Muscle of leg (tissue), 11 donors: Measurements from ENCODE around the gene SLC5A4. TPM values are rescaled to one million over a fixed set of nuclear protein-coding genes. Genes with fewer than 3 reads are reported as not detected.
"Not testable (repeated sequence)": the region's sequence is repeated elsewhere in the genome, so short reads cannot be mapped to it uniquely, and the experiment has no call there.

Source experiments
- DNase-seq: peaks from one replicate; pipeline ENCODE4 v3.0.0; 2013
- H3K27ac ChIP-seq: one replicate; pipeline ENCODE4 v1.5.1; 2013; ENCODE audit warnings: mild to moderate bottlenecking, low read length, control low read depth
- H3K27me3 ChIP-seq: one replicate; pipeline ENCODE4 v1.6.1; 2013; ENCODE audit warnings: low read length; ENCODE audit not compliant: control insufficient read depth, insufficient read depth
- H3K36me3 ChIP-seq: one replicate; pipeline ENCODE4 v1.6.1; 2013; ENCODE audit warnings: low read length; ENCODE audit not compliant: control insufficient read depth, insufficient read depth
- H3K4me1 ChIP-seq: one replicate; pipeline ENCODE4 v1.6.1; 2013; ENCODE audit warnings: low read length; ENCODE audit not compliant: control insufficient read depth, insufficient read depth
- H3K4me3 ChIP-seq: one replicate; pipeline ENCODE4 v1.5.1; 2013; ENCODE audit warnings: low read length, control low read depth
- H3K9me3 ChIP-seq: replicated peaks from 2 replicates; pipeline ENCODE4 v1.6.1; 2013; ENCODE audit warnings: low read depth, low read length; ENCODE audit not compliant: control insufficient read depth
- WGBS: methylation state at CpG from one replicate; pipeline ENCODE4 v1.1.5; 2013; ENCODE audit warnings: missing lambda C conversion rate; ENCODE audit not compliant: insufficient coverage; 5-methylcytosine and 5-hydroxymethylcytosine counted together
- polyA plus RNA-seq, 8 donors: library from polyadenylated mRNA; unstranded; fragments of 120-200 nt; gene quantifications; one replicate each; pipeline versions ENCODE4 v1.2.1 to v1.2.3, GENCODE V29; 2013; ENCODE audit warnings: inconsistent platforms in 1 of 8, low replicate concordance in 1 of 8; ENCODE audit not compliant: insufficient read length in 8 of 8, insufficient read depth in 1 of 8
- total RNA-seq: library from RNA; stranded (reverse); fragments of 120-200 nt; gene quantifications from one replicate; pipeline ENCODE4 v1.2.4, GENCODE V29; 2013

SLC5A4 gene
- total and polyA plus RNA-seq, 9 donors = 0.19 to 0.96 (median 0.49) TPM

DNA sequence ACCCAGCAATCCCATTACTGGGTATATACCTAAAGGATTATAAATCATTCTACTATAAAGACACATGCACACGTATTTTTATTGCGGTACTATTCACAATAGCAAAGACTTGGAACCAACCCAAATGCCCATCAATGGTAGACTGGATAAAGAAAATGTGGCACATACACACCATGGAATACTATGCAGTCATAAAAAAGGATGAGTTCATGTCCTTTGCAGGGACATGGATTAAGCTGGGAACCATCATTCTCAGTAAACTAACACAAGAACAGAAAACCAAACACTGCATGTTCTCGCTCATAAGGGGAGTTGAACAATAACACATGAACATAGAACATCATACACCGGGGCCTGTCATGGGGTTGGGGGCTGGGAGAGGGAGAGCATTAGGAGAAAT lies 8.5 kb upstream of the SLC5A4 start:
- WGBS = no CpG with 5 or more reads among the region's 4 CpGs
- not testable (repeated sequence) for H3K27me3 ChIP-seq, DNase-seq, H3K27ac ChIP-seq, H3K4me3 ChIP-seq, H3K36me3 ChIP-seq, H3K4me1 ChIP-seq, H3K9me3 ChIP-seq

GRCh38 chr22:32261306-32261705 lies 6.2 kb upstream of the SLC5A4 start:
- Histone ChIP-seq H3K36me3 (no peaks in the 10 kb centered on the region), H3K9me3 (no peaks in the 10 kb centered on the region), H3K27me3 (no peaks in the 10 kb centered on the region), H3K4me1 (no peaks in the 10 kb centered on the region), H3K4me3 (no peak overlapping the region), H3K27ac (no peak overlapping the region)
- WGBS = 60% methylated on average over 2 of the region's 4 CpGs
- DNase-seq = no peak

- Histone ChIP-seq H3K27ac (no peak overlapping the region), H3K27me3 (no peaks in the 10 kb centered on the region), H3K36me3 (no peaks in the 10 kb centered on the region), H3K4me1 (no peaks in the 10 kb centered on the region), H3K9me3 (no peaks in the 10 kb centered on the region), H3K4me3 (no peak overlapping the region)
- no CpG with 5 or more reads among the region's 2 CpGs for WGBS
- no peak for DNase-seq
These were observed 3.6 kb upstream of the SLC5A4 start for GRCh38 chr22:32258791-32259190.

DNA sequence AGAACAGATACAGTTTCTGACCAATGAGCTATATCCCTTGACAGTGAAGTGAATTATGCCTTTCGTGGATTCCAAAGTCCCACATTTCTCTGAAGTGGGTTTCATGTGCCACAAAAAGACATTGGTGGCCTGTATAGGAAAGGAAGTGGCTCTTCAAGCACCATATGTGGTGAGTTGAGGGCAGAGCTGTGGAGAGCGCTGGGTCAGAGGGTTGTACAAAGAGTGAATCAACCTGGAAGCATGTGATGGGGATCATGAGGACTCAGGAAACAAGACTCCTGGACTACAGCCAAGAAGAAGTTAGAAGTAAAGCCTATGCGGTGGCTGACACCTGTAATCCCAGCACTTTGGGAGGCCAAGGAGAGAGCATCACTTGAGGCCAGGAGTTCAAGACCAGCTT lies 579 bp upstream of the SLC5A4 start:
- DNase-seq = no peak
- WGBS = 85% methylated on average over 3 of the region's 3 CpGs
- Histone ChIP-seq H3K36me3 (no peaks in the 10 kb centered on the region), H3K27ac (no peak overlapping the region), H3K4me3 (no peak overlapping the region), H3K4me1 (no peaks in the 10 kb centered on the region), H3K9me3 (no peaks in the 10 kb centered on the region), H3K27me3 (no peaks in the 10 kb centered on the region)

- no peak for DNase-seq
- no CpG with 5 or more reads among the region's 1 CpG for WGBS
- no peak overlapping the region for H3K4me3 ChIP-seq
- H3K27me3 ChIP-seq = peaks cover 4% of the 10 kb centered on the region
- H3K4me1 ChIP-seq = no peaks in the 10 kb centered on the region
- no peaks in the 10 kb centered on the region for H3K9me3 ChIP-seq
- no peaks in the 10 kb centered on the region for H3K36me3 ChIP-seq
- H3K27ac ChIP-seq = no peak overlapping the region
These were observed 5.9 kb downstream of the SLC5A4 start for GRCh38 chr22:32249231-32249630.

- Histone ChIP-seq H3K4me3 (no peak overlapping the region), H3K4me1 (no peaks in the 10 kb centered on the region), H3K36me3 (no peaks in the 10 kb centered on the region), H3K27me3 (peaks cover 4% of the 10 kb centered on the region), H3K9me3 (no peaks in the 10 kb centered on the region), H3K27ac (no peak overlapping the region)
- DNase-seq = no peak
- WGBS = 50% methylated on average over 1 of the region's 1 CpG
These were observed 6.9 kb downstream of the SLC5A4 start for GRCh38 chr22:32248276-32248675.

DNA sequence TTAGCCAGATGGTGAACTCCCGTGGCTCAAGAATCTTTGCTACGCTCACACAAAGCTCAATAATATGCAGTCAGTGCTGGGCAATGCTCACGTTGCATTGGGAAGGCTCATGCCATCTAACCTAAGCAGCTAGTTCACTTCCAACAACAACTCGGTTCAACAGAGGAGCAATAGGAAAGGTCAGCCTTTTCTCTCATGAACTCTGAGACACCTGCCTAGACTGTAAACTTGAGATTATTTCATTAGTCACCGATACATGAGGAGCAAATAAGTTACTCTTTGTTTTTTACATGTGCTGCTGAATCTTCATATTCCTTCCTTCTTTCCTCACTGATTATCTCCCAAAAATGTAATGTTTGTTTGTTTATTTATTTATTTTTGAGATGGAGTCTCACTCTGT lies 9.0 kb downstream of the SLC5A4 start:
- Histone ChIP-seq H3K4me3 (no peak overlapping the region), H3K36me3 (no peaks in the 10 kb centered on the region), H3K9me3 (no peaks in the 10 kb centered on the region), H3K27me3 (peaks cover 4% of the 10 kb centered on the region), H3K27ac (no peak overlapping the region), H3K4me1 (no peaks in the 10 kb centered on the region)
- DNase-seq = no peak
- 51% methylated on average over 3 of the region's 5 CpGs for WGBS

DNA sequence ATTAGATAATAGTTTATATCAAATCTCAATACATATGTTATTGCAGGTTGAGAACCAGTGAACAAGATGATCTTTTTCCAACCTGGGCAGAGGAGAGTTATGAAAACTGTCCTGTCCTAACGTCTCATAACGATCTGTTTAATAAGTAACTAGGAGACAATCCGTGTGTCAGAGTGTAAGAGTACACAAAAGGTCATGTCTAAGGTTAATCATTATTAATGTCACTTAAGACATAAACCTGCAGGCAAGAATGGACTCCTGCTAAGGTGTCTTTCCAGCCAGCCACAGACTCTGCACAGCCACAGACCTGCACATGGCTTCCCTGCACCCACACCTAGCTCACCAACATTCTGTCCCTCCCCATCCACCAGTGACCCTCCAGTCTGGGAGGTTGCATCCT lies 10.1 kb downstream of the SLC5A4 start:
- no CpG with 5 or more reads among the region's 3 CpGs for WGBS
- Histone ChIP-seq H3K36me3 (no peaks in the 10 kb centered on the region), H3K27ac (no peak overlapping the region), H3K27me3 (peaks cover 2% of the 10 kb centered on the region), H3K4me1 (no peaks in the 10 kb centered on the region), H3K9me3 (no peaks in the 10 kb centered on the region), H3K4me3 (no peak overlapping the region)
- DNase-seq = no peak

GRCh38 chr22:32244547-32244946 lies 10.6 kb downstream of the SLC5A4 start:
- no peaks in the 10 kb centered on the region for H3K4me1 ChIP-seq
- no peaks in the 10 kb centered on the region for H3K36me3 ChIP-seq
- no peak overlapping the region for H3K27ac ChIP-seq
- no peaks in the 10 kb centered on the region for H3K9me3 ChIP-seq
- WGBS = 80% methylated on average over 1 of the region's 1 CpG
- peaks cover 2% of the 10 kb centered on the region for H3K27me3 ChIP-seq
- no peak for DNase-seq
- H3K4me3 ChIP-seq = no peak overlapping the region

DNA sequence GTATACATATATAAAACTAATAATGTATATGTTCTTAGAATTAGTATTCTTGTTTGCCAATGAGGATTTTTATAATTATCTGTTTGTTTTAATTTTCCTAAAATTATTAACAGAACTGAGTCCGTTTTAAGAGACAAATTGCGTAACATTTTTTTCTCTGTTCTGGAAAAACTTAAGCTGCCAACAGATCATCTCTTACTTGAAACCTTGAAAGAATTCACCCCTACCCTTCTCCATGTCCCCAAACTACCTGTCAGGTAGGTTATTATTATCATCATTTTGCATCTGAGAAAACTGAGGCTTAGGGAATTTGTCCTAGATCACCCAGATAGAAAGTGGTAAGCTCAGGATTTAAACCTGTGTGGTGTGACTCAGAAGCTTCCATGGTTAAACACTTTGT lies 14.7 kb downstream of the SLC5A4 start:
- H3K4me3 ChIP-seq = no peak overlapping the region
- DNase-seq = no peak
- no CpG with 5 or more reads among the region's 2 CpGs for WGBS
- H3K4me1 ChIP-seq = no peaks in the 10 kb centered on the region
- H3K27ac ChIP-seq = no peak overlapping the region
- H3K36me3 ChIP-seq = no peaks in the 10 kb centered on the region
- H3K9me3 ChIP-seq = no peaks in the 10 kb centered on the region
- no peaks in the 10 kb centered on the region for H3K27me3 ChIP-seq

- no peaks in the 10 kb centered on the region for H3K36me3 ChIP-seq
- no peak overlapping the region for H3K27ac ChIP-seq
- H3K27me3 ChIP-seq = no peaks in the 10 kb centered on the region
- H3K4me3 ChIP-seq = no peak overlapping the region
- DNase-seq = no peak
- 80% methylated on average over 1 of the region's 1 CpG for WGBS
- no peaks in the 10 kb centered on the region for H3K9me3 ChIP-seq
- no peaks in the 10 kb centered on the region for H3K4me1 ChIP-seq
These were observed 17.2 kb downstream of the SLC5A4 start for GRCh38 chr22:32237906-32238305.
